RCC 7860 (cell line): ENCODE results near the gene MFAP4.
A peak's percentile ranks its signal among the peaks of the same experiment; 100 is the strongest.

Source experiments
- DNase-seq: peaks from one replicate; pipeline ENCODE4 v3.0.0-alpha.2; 2015; ENCODE audit warnings: low spot score
- FAIRE-seq: peaks from 2 replicates; lab custom pipeline; 2012; peaks lifted over from hg19 to GRCh38; lab: Jason Lieb, UNC

MFAP4 gene

GRCh38 chr17:19338031-19338990 lies 48.7 kb downstream of the MFAP4 start:
- FAIRE-seq: no peak
- peak; percentile 6 for DNase-seq

- FAIRE-seq (no peak), DNase-seq (no peak)
Measured at GRCh38 chr17:19337712-19338023, 49.3 kb downstream of the MFAP4 start.

DNA sequence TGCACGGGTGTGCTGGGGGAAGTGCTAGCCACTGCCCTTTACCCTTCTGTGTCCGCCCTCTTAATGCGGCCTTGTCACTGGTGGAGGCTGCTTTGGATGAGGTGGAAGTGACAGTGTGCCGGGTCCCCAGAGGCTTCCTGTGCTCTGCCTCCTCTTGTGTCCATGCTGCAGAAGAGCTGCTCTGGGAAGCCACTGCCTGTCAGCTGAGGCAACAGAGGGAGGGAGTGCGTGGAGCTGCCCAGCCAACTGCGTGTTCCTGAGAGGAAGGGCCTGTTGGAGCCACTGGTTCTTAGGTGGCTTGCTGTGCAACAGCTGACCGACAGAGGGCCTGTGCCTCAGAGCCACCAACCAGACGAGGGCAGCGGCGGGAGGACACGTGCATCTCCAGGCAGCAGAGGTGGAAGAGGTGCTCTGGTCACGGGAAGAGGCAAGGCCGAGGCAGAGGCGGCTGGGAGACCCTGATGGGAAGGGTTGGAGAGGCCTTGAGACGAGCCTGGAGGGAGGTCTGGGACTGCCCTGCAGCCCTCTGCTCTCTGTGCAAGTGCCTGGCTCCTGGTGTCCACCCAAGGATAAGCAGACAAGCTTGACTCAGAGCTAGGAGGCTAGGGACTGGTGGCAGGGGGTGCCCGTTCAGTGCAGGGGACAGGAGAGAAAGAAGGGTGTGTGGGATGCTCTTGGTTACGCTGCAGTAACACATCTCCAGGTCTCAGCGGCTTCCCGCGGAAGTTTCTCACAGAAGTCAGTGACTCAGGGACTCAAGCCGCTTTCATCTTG lies 49.9 kb downstream of the MFAP4 start:
- no peak for DNase-seq
- FAIRE-seq: no peak

DNA sequence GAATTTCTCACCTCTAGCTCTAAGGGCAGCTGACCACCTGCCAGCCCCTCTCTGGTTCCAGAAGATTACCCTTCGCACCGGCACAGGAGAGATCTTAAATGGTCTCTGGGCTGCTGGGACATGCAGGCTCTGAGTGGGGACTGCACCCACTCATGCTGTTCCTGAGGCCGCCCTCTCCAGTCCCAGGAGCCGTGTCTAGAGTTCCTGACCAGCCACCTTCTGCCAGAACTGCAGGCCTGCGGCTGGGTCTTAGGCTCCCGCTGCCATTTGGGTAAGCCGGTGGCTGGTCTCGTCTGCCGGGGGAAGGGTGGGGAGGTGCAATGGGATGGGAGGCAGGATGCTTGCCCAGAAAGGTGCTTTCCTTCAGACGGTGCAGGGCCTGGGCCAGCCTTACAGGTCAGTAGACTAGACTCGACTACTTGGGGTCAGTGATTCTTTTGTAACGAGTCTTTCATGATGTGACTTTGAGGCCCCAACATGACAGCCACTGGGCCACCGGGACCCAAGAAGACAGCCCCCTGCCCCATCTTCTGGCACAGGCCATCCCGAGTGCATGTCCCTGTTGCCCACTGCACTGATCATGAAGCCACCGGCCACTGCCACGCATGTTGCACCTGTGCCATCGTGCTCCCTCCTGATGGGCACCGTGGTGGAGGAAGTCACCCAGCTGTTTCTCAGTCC lies 50.9 kb downstream of the MFAP4 start:
- DNase-seq (no peak), FAIRE-seq (no peak)

- FAIRE-seq: no peak
- DNase-seq: no peak
Measured at GRCh38 chr17:19334331-19334730, 52.7 kb downstream of the MFAP4 start.

- DNase-seq (no peak), FAIRE-seq (no peak)
Measured at GRCh38 chr17:19333736-19334290, 53.2 kb downstream of the MFAP4 start.
